CD4-positive, alpha-beta T cell treated with Interleukin-10 for 1 hour (primary cell): ENCODE data around the gene KCTD20.
"Not testable (repeated sequence)": the region's sequence is repeated elsewhere in the genome, so short reads cannot be mapped to it uniquely, and the experiment has no call there.

Experiments used
- DNase-seq: peaks from one replicate; pipeline ENCODE4 v3.0.0-alpha.2; 2020

KCTD20 gene

DNA sequence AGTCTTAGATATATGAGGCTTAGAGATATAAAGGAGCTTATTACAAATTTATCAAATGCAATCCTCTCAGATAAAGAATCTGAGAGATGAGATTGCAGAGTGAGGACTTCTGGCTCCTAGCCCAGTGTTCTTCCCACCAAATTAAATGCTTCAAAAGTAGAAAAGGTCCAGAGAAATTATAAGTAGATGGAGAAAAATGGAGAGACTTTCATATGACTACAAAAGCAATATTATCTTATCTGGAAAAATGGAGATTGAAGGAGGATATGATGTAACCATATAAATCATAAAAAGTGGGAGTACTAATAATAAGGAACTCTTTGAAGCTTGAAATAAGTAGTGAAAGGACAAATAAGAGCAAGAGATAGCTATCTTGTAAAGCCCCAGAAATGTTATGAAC lies 2.8 kb downstream of the KCTD20 start:
- DNase-seq, result no peak

DNA sequence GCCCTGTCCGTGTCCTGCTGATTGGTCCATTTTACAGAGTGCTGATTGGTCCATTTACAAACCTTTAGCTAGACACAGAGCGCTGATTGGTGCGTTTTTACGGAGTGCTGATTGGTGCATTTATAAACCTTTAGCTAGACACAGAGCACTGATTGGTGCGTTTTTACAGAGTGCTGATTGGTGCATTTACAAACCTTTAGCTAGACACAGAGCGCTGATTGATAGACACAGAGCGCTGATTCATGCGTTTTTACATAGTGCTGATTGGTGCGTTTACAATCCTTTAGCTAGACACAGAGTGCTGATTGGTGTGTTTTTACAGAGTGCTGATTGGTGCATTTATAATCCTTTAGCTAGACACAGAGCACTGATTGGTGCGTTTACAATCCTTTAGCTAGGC lies 6.4 kb downstream of the KCTD20 start:
- DNase-seq, result not testable (repeated sequence)

DNA sequence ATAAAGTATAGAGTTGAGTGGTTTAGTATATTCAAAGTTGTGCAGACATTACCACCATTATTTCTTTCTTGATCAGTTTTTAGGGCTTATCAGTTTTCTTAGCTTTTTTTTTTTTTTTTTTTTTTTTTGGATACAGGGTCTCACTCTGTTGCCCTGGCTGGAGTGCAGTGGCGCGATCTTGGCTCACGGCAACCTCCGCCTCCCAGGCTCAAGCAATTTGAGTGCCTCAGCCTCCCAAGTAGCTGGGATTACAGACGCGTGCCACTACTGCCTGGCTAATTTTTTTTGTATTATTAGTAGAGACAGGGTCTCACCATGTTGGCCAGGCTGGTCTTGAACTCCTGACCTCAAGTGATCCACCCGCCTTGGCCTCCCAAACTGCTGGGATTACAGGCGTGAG lies 10.1 kb downstream of the KCTD20 start:
- not testable (repeated sequence) for DNase-seq

DNA sequence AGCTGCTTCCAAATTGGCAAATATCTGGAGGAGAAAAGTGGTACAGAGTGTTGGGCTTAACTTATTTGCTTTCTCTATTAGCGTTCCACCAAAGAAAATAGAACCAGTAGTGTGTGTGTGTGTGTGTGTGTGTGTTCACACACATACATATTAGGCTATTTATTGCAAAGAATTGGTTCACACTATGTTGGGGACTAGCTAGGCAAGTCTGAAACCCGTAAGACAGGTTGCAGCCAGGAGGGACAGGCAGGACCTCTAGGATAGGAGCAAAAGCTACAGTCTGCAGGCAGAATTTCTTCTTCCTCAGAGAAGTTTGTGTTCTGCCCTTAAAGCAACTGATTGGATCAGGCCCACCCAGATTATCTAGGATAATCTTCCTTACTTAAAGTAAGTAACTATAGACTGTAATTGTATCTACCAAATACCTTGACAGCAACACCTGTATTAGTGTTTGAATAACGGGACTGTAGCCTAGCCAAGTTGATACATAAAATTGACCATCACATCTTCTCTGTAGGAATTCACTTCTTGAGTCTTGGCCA lies 12.8 kb downstream of the KCTD20 start:
- no peak for DNase-seq

DNA sequence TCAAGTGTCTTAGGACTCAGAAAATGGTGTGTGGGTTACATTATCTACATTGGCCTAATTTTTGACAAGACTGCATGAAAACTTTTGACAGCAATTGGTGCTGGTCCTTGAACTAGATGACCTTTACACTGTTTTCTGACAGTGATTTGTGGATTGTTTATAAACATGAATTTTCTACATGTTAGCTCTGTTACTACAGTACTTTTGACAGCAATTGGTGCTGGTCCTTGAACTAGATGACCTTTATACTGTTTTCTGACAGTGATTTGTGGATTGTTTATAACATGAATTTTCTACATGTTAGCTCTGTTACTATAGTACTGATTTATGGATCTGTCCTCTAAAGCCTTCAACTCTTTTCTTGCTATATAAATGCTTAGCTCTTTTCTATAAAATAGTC lies 16.7 kb downstream of the KCTD20 start:
- DNase-seq, result no peak

DNA sequence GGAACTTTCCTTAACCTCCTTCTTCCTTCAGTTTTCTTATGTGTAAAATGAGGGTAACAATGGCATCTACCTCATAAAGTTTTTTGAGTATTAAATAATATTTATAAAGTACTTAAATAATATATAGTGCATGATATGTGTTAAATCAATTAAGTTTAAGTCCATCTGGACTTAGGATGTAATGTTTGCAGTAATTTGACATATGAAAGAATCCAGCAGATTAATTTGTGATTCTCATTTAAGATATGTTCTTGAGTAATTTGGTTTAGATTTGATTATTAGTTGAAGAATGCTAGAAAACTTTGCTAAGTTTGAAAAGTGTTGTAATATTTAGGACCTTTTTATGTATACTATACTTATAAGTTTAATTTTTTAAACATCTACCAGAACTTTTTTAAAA lies 18.1 kb downstream of the KCTD20 start:
- DNase-seq, result no peak

DNA sequence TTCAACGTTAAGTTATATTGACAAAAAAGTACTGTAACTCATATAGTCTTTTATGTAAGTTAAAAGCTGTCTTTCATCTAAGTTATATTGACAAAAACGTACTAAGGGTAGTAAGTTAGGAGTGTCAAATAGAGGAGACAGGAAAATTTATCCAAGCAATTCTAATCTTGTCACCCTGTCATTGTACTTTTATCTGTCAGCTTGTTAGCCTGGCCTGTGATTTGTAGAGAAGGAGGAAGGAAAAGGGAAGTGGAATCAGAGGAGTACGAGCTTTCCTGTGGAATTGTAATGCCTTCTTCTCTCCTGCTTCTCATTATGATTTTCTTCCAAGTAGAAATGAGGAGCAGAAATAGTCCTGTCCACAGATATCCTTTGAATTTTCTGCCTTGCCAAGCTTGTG lies 18.8 kb downstream of the KCTD20 start:
- no peak for DNase-seq

DNA sequence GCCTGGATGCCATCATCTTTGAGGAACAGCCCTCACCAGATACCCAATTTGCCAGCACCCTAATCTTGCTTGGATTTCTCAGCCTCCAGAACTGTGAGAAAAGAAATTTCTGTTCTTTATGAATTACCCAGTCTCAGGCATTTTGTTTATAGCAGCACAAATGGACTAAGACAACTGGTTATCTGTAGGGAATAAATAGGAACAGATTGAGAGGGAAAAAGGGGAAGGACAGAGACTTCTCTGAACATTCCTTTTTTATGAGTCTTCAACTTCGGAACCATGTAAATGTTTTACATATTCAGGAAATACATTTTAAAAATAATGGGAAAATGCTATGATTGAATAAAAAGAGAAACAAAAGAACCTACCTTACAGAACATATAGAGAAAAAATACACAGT lies 20.9 kb downstream of the KCTD20 start:
- no peak for DNase-seq

DNA sequence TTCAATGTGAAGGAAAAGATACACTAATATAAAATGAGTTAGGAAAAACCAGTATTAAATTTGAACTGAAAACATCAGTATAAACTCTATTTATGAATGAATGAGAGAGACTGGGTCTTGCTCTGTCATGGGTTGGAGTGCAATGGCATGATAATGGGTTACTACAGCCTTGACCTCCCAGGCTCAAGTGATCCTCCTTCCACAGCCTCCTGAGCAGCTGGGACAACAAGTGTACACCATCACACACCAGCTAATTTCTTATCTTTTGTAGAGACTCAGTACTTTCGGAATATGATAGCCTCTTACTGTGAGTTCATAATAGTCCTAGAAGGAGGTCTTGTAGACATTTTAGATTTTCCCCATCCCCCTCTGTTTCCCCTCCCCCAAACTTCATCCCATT lies 21.4 kb downstream of the KCTD20 start:
- no peak for DNase-seq

DNA sequence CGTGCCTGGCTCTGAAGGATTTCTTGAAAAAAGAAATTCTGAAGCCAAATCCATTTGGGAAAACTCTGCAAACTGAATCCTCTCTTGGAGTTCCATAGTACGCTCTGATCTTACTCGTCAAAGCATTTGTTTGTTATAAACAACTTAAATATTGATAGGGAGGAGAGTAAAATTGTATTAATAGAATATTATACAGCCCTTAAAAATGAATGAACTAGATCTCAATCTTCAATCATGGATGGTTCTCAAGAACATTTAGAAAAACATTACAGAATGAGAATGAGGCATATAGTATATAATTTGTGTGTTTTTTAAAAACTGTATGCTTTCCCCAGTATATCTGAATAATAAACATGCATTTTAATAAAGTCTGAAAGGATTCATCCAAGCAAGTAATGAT lies 24.8 kb downstream of the KCTD20 start:
- no peak for DNase-seq

DNA sequence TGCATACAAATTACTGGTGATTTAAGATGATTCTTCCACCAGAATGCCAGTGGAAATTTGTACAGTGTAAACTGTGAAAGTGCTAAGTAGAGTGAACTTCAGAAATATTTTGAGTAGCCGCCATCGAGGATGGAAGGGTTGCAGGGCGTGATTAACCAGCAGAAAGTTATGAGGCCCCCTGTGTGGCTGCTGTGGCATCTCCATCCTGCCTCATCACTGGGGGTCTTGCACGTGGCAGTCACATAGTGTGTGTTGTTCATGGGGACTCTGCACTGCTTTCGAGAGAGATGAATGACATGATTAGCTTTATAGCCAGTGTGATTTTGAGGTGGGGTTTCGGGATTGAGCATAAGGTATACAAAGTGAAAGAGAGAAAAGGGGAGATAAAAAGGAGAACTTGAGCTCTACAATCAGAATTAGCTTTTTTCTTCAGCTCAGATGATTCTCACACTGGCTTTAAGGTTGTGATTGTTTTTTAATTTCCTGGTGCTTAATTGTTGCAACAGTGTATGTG lies 26.4 kb downstream of the KCTD20 start:
- DNase-seq, result no peak

DNA sequence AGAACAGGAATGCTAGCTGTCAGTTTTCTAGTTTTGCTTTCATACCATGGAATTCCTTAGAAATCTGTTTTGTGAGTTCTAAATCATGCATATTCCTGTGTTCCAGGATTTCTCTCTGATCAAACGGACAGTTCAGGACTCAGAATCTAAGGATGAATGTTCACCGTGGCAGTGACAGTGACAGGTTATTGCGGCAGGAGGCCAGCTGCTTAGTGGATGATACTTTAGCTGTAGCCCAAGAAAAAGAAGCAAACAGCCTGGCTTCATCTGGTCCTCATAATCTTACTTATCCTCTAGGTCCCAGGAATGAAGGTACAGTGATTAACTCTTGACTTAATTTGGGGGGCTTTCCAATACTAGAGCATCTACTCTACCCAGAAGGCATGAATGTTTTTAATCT lies 27.1 kb downstream of the KCTD20 start:
- DNase-seq, result no peak

DNA sequence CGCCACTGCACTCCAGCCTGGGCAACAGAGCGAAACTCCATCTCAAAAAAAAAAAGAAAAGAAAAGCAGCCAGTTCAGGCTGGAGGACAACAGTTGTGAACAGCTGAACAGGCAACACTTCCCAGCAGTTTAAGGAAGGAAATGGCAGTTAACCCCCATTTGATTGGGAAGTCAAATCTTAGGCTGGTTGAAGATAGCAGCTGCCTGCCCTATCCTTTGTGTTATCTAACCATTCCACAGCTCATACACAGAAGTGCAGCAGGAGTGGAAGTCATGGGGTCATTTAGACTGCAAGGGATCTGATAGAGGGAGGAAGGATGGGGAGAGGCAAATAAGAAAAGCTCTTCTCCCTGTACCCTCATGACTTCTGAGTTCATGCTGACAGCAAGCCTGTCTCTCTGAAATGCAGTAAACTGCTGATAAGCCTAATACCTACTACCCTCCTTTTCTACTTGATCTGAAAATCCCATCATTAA lies 35.3 kb downstream of the KCTD20 start:
- no peak for DNase-seq

DNA sequence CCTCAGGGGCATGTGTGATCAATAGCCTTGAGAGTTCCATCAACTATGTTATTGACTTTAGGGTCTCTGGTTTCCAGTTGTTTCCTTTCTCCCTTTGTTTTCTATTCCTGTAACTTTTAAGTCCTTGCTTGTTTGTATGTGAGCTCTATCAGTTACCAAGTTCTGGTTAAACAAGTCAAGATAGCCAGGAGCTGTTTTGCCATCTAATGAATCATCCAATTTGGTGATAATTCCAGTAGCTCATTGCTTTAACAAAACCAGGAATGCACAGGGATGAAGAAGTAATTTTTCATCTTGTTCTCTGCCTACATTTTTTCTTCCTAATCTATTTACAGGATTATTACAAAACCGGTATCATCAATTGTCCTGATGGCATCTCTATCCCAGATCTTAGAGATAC lies 36.5 kb downstream of the KCTD20 start:
- DNase-seq, result no peak

DNA sequence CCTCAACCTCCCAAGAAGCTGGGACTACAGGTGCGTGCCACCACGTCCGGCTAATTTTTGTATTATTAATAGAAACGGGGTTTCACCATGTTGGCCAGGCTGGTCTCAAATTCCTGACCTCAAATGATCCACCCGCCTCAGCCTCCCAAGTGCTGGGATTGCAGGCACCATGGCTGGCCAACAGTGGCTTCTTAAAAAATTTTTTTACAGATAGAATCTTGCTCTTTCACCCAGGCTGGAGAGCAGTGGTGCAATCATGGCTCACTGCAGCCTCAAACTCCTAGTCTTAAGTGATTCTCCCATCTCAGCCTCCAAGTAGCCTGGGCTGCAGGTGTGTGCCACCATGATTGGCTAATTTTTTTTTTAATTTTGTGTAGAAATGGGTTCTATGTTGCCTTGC lies 40.5 kb downstream of the KCTD20 start:
- DNase-seq, result not testable (repeated sequence)

DNA sequence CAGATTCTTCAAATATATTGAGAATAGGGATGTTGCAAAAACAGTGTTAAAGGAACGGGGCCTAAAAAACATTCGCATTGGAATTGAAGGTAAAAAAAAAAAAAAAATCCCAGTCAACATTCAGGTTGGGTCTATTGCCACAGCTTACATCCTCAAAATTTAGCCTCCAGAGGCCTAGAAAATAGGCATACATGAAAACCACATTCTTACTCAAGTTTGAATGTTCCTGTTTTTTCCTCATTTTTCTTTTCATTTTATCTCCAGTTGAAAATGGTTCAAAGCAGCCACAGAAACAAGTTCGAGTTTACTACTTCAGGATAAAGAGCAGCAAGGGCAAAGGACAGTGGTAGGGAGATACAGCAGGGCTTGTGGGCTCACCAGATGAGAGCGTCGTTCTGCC lies 41.9 kb downstream of the KCTD20 start:
- DNase-seq, result no peak

DNA sequence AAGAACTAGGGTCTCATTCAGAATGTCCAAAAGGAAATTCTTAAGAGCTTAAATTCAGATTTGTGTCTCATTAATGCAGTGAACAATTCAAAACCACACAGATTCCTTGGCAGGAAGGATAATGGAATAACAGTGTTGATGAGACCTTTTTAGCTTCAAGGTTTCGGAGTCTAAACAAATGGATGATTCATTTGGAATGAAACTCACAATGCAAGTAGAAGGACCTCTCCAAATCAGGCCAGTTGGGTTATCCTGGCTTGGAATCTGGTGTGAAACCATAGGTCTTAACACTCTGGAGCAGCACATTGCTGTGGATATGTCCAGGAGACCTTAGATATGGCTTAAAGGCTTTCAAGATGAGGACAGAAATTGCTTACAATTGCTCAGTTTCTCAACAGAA lies 44.9 kb downstream of the KCTD20 start:
- no peak for DNase-seq

DNA sequence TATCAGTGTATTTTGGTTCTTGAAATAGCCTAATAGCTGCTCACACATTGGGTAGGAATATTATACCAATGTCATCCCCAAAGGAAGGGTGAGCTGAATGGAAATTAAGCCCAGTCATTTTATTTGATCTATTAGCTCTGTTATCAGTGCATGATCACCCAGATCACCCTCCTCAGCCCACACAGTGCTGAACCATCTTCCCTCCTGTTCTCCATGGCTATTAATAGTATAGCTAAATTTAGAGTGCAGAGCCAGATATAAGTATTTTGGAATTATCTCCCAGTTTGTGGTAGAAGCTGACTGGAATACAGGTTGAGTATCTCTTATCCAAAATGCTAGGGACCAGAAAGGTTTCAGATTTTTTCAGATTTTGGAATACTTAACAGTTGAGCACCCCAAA lies 45.4 kb downstream of the KCTD20 start:
- DNase-seq, result no peak

DNA sequence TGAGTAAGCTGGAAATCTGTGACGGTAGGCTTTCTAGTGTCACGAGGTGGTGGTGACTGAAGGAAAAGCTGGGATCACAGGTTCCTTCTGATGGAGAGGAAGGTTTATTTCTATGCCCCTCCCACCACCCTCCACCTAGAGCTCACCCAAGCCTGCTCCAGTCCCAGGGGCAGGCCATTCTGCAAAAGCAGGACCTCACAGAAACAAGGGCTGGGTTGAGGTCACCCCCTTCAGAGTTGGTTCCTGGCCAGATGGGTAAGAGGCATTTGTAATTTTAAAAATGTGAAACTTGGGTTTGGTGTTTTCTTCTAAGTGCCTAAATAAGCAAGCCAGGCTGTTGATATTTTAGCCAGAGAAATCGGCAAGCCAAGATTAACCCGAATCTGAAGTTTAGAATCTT lies 46.6 kb downstream of the KCTD20 start:
- DNase-seq, result no peak

DNA sequence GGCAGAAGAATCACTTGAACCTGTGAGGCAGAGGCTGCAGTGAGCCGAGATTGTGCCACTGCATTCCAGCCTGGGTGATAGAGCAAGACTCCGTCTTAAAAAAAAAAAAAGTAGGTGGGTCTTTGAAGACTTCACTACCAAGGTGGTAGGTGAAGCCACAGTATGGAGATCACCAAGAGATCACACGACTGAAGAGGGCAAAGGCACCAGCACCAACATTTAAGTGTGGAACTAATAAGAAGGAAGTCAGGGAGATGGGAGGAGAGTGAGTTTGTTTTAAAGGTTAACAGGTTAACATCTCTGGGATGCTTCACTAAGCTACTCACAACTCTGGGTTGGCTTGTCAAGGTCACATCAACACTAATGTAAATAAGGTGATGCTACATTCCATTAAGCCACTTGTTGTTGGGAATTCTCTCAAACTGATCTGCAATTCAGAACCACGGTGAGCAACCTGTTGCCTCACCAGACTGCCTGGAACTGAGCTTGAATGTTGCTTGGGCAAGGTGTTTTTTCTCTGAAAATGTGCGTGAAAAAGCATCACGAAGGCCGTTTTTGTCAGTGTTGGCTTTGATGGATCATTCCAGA lies 48.7 kb downstream of the KCTD20 start:
- DNase-seq, result no peak

DNA sequence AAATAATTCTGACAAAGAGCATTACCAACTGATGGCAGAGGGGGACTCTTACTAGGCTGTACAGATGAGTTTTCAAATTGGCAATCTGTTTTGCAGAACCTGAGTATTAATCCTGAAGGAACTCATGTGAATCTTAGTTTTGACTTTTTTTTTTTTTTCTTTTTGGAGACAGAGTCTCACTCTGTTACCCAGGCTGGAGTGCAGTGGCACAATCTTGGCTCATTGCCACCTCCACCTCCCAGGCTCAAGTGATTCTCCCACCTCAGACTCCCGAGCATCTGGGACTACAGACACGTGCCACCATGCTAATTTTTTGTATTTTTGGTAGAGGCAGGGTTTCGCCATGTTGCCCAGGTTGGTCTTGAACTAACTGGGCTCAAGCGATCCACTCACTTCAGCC lies 49.3 kb downstream of the KCTD20 start:
- DNase-seq, result no peak

DNA sequence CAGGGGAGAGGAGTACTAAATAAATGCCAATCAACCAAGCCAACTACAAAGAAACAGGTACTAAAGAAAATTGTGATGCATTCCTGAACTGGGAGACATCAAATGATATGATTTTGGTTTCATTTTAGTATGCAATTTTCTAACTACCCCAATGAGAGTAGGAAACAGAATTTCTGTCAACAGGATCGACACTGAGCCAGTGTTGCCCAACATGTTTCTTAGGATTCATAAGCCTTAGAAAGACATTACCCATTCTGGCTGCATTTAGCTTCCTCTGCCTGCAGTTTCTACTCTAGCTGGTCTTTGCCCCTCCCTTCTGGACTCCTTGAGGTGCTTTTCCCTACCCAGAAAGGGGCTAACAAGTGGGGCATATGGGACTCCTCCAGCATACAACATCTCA lies 49.8 kb downstream of the KCTD20 start:
- no peak for DNase-seq

DNA sequence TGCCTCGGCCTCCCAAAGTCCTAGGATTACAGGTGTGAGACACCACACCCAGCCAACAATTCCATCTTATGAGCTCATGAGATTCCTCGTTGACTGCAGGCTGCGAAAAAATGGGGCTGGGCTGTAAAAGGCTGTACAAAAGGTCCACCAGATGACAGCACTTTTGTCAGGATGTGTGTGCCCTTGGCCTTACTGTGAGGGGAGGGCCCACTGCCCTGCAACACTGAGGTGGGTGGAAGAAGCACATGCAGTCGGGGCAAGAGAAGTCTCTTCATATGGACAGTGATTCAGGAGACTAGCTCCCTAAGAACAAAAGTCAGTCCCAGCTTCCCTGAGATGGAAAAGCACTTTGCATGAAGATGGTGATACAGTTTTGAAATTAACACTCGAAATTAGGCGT lies 50.5 kb downstream of the KCTD20 start:
- DNase-seq, result no peak

DNA sequence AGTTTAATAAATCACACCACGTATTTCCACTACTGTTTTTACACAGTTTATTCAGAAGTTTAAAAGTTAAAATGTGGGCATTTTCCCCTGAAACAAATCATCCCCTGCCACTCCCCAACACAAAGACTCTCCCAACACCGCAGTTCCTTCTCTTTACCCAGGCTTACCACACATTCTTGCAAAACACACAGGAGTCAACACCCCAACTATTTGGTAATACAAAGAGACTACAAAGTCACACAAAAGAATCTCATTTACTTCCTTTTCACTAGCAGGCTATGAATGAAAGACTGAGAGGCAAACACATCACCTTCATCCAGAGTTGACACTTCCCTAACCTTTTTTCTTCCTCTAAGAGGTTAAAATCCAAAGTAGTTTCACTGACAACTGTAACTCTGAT lies 51.1 kb downstream of the KCTD20 start:
- no peak for DNase-seq

DNA sequence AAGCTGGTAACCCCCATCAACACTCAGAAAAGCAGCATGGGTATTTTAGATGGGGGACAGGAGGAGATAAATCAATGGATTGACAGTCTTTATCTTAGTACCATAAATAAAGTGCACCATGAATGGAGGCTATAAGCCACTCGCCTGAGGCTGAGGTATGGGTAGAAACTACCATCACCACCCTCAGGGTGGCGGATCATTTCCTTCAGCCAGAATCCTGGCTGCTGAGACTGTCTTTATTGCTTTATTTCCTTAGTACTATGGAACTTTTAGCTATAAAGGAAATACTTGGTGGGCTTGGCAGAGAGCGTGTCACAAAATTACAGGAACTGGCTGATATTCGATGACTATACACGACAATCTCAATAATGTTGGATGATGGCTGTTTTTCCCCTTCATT lies 52.3 kb downstream of the KCTD20 start:
- no peak for DNase-seq
